ENCODE measurements around the gene NUDT17. TPM values are rescaled to one million over a fixed set of nuclear protein-coding genes. Genes with fewer than 3 reads are reported as not detected.

Gene NUDT17
- total and polyA plus RNA-seq, 2 of the 8 experiments (the other 6 are each of a cell fraction or from before 2014, with no cell fraction given), result 2.7 to 4.1 TPM

DNA sequence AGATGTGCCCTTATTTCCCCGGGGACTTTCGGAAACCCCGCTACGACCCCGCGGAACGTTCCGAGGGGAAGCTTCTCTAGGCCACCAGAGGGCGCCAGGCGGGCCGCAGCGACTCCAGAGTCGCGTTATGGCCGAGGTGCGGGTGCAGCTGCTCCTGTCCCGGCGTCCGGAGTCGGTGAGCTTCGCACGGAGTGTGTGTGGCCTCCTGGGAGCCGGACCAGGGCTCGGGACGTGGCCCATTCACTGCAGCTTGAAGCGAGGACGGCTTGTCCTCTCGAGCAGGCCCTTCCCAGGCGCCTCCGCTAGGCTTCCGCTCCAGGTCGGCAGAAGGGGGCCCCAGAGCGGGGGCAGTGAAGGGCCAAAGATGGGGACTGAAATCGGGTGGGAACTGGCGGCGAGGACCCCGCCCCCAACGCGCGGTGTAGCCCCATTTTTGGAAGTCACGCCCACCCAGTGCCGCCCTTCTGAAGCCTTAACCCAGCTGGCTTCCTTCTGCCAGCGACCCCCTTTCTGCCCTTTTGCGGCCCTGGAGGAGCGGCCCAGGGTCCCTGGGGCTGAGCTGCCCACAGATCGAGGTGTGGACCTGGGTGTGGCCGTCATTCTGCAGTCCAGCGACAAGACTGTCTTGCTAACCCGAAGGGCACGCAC is at the start of gene NUDT17 (continued):
- TF ChIP-seq CTBP2 (IDR thresholded peaks at IDR 0.05; ENCODE audit: borderline replicate concordance, insufficient read depth, insufficient read length, low read length) (peak; percentile 39), TBP (IDR thresholded peaks at IDR 0.05; ENCODE audit: low read depth, low read length) (peak; percentile 72), POLR2AphosphoS5 (IDR thresholded peaks at IDR 0.05; ENCODE audit: low read depth, low read length) (peak; percentile 17), TAF7 (optimal IDR thresholded peaks at IDR 0.05; ENCODE audit: borderline replicate concordance, low read depth, low read length) (peak; percentile 31), KDM4A (IDR thresholded peaks at IDR 0.05; ENCODE audit: low read depth, low read length, severe bottlenecking) (peak; percentile 54), MAFK (IDR thresholded peaks at IDR 0.05; ENCODE audit: low read depth, low read length) (no peak), CBX8 (IDR thresholded peaks at IDR 0.05; ENCODE audit: borderline replicate concordance, low read depth, low read length) (no peak), YY1 (IDR thresholded peaks at IDR 0.05; ENCODE audit: low read depth, low read length) (peak; percentile 87), KDM1A (IDR thresholded peaks at IDR 0.05; ENCODE audit: borderline replicate concordance, low read length) (no peak), FOSL1 (IDR thresholded peaks at IDR 0.05; ENCODE audit: insufficient read depth, low read depth, low read length) (no peak), CREB1 (IDR thresholded peaks at IDR 0.05) (0 out of 2 replicates have a peak, but pooled peaks have one; percentile 14), CHD1 (IDR thresholded peaks at IDR 0.05; ENCODE audit: low read depth, low read length) (no peak), RAD21 (IDR thresholded peaks at IDR 0.05 in 1 of 2, conservative IDR thresholded peaks at IDR 0.05 in 1 of 2; ENCODE audit: low read depth in 2 of 2, low read length in 2 of 2) (peak; percentile 40 to 59; a peak in 3 of 4 replicates)
- TF ChIP-seq, protein P1, sequence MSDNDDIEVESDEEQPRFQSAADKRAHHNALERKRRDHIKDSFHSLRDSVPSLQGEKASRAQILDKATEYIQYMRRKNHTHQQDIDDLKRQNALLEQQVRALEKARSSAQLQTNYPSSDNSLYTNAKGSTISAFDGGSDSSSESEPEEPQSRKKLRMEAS (IDR thresholded peaks at IDR 0.05), result peak; percentile 59
